HG02798 (cell line): Measurements from ENCODE around the gene C3orf18.

Experiments
- ATAC-seq: cut with Tn5 transposase; IDR thresholded peaks from one replicate; pipeline ENCODE4 v1.9.1; 2021; ENCODE audit warnings: mild to moderate bottlenecking; ENCODE audit not compliant: unreplicated experiment, poor library complexity

Gene C3orf18

DNA sequence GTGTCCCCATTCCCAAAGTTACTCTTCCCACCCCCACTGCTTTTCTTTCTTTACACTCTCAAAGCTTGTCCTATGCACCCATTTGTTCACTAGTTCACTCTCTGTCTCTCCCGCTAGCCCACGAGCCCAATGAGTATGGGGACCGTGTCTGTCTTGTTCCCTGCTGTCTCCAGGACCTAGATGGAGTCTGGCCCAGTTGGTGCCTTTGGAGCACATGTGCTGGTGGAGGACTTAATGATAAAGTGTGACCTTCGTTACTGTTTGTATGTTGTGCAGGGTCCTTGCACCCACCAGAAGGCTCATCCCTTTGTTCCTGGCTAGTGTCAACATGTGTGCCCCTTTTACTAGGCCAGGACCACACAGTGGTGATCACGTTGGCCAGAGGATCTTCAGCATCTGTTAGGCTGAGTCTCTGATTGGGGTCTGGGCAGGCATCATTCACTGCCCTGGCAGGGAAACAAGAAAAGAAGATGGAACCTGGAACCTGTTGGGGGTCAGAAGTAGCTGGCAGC is 36.6 kb upstream of the C3orf18 start:
- no peak for ATAC-seq

- no peak for ATAC-seq
Measured at GRCh38 chr3:50603261-50604109, 35.9 kb upstream of the C3orf18 start.

DNA sequence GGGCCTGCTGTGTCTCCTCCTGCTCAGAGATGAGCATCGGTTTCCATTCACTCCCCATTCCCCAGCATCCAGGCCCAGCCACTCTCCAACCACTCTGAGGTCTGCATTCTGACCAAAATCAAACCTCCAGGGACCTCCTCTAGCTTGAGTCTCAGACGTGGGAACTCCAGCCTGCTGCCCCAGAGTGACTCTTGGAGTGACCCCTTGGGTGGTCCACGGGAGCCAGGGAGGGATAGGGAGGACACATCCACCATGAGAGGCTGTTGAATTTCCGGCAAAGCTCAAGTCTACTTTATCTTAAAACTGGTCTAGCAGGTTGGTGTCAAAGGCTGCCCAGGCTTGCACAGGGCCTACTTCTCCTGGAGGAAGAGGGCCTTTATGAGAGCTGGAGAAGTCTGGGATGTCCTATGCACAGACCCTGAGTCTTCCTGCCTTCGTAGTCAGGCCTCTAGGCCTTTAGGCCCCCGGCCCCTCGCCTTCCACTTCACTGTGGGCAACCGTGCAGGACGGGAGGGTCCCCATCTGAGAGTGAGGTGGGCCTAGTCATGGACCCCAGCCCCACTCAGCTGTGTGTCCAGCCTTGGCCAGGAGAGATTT is 35.1 kb upstream of the C3orf18 start:
- no peak for ATAC-seq

- peak; percentile 64 for ATAC-seq
Measured at GRCh38 chr3:50600841-50601591, 33.5 kb upstream of the C3orf18 start.

GRCh38 chr3:50600141-50600753 is 32.7 kb upstream of the C3orf18 start:
- no peak for ATAC-seq

DNA sequence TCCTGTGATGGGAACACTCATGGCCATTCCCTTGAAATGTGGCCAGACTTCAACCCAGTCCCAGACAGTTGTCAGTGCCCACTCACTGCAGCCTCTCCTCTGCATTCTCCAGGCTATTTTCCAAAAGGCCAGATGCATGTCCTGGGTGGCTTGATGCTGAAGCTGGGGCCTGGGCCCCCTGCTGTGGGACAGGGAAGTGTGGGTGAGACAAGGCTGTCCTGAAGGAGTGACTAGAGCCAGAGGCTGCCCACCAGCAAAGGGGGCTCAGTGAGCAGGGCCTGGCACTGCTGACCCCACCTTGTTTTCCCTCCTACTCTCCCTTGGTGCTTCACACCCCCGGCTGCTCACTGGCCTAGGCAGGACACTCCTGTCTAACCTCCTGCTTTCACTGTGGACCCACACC is 32.2 kb upstream of the C3orf18 start:
- no peak for ATAC-seq

- ATAC-seq: no peak
Measured at GRCh38 chr3:50599115-50599715, 31.7 kb upstream of the C3orf18 start.

GRCh38 chr3:50594253-50594785 is 26.8 kb upstream of the C3orf18 start:
- no peak for ATAC-seq

DNA sequence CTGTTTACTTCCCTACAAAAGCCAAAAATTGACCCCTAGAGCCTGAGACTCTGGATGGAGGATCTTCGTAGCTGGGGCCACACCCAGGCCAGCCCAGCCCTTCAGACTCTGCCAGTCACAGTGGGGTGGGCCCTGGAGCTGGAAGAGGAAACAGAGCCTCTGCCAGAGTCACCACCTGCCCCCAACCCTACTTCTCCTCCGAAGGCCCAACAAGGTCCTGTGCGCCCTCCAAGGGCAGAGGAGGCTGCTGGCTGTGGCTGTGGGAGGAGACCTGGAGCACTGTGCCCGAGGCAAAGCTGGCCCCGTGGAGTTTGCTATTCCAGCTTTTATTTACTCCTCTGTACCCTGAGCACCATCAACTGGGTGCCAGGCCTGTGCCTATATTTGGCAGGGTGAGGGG is 25.0 kb upstream of the C3orf18 start:
- ATAC-seq: no peak

DNA sequence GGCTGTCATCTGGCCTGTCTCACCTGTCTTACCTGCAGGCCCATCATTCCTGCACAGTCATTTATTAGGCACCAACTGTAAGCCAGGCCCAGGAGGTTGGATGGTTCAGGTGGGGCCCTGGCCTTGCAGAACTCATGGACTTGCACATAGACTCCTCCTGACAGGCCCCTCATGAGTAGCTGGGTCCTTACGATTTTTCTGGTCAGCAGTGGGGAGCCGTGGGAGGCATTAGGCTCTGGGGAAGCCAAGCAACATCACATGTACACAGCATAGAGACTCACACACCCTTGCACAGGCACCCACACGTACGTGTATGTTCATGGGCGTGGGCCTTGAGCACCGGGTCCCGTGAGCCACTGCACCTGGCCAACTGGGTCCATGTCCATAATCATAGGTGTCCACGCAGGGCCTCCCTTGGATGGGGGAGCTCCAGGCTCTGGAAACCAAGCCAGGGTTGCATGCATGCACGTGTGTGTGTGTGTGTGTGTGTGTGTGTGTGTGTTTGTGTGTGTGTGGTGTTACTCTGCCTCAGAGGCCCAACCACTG is 23.7 kb upstream of the C3orf18 start:
- ATAC-seq: no peak

GRCh38 chr3:50588759-50589433 is 21.3 kb upstream of the C3orf18 start:
- no peak for ATAC-seq

DNA sequence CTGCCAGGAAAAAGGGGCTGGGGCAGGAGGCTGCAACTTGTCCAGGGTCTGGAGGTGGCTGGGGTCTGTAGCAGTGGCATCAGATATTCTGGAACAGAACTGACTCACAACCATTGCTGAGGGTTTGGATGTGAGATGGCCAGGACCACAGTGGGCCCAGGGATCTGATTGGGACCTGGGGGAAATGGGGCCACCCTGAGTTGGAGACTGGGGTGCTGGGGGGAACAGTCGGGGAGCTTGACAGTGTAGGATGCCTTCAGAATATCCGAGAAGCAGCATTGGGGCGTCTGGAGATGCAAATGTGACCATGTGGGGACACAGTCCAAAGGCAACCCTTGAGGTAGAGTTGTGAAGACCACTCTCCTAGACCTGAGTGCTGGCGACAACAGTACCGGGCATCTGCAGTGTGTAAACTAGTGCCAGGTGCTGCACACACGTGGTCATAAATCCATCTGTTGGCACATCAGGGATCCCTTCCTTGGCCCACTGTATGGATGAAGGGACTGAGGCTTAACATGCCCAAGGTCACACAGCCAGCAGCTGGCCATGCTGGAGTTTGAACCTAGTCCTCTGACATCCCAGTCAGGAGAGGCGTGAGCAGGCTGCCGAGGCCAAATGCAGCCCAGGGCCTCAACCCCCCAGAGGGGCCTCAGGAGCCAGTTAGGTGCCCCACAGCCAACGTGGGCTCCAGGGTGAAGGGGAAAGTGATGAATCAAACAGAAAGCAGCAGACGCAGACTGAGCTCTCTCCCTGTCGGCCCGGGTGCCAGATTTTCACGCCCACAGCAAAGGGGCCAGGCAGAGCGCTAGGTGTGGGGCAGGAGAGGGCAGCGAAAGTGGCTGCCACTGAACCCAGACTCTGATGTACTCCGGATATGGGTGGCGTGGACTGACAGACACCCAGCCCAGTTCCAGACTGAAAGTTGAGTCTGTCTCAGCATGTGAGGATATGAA is 20.5 kb upstream of the C3orf18 start:
- peak; percentile 36 for ATAC-seq

GRCh38 chr3:50587373-50587772 is 19.8 kb upstream of the C3orf18 start:
- ATAC-seq: no peak

DNA sequence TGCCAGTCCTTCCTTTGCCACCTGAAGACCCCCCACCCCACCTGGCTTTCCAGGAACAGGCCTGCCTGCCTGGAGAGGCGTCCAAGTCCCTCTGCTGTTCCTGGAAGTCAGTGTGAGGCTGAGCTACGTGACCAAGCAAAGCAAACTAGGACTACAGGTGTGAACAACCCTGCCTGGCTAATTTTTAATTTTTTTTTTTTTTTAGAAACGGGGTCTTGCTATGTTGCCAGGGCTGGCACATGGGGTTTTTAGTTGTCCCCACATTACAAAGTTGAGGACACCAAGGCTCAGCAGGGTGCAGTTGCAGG is 19.2 kb upstream of the C3orf18 start:
- no peak for ATAC-seq

- ATAC-seq: no peak
Measured at GRCh38 chr3:50585919-50586762, 18.6 kb upstream of the C3orf18 start.

DNA sequence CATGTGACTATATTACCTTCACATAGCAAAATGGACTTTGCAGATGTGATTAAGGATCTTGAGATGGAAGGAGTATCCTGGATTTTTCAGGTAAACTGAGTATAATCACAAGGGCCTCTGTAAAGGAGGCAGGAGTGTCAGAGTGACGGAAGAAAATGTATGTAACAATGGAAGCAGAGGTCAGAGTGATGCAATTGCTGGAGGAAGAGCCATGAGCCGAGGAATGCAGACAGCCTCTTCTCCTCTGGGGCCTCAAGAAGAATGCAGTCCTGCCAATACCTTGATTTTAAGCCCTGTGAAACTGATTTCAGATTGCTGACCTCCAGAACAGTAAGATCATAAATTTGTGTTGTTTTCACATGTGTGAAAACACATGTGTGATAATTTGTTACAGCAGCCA is 16.8 kb upstream of the C3orf18 start:
- ATAC-seq: no peak

- ATAC-seq: no peak
Measured at GRCh38 chr3:50583897-50584296, 16.4 kb upstream of the C3orf18 start.
